Ovary (tissue), 10 donors: ENCODE data around the gene GATAD1. TPM values are rescaled to one million over a fixed set of nuclear protein-coding genes. Genes with fewer than 3 reads are reported as not detected.

Source experiments
- DNase-seq, 5 donors: peaks; one replicate each; pipeline ENCODE4 v3.0.0-alpha.2; 2019 to 2020
- H3K27ac ChIP-seq, 2 donors: fragments of 200-600 bp; one replicate each; pipeline versions ENCODE4 v1.5.1 to v1.8.0; 2019 to 2022
- H3K27me3 ChIP-seq: fragments of 200-600 bp; one replicate; pipeline ENCODE4 v1.8.0; 2022
- H3K36me3 ChIP-seq: fragments of 200-600 bp; sonication (generic); one replicate; pipeline ENCODE4 v1.5.1; 2019
- H3K4me1 ChIP-seq: one replicate; pipeline ENCODE4 v1.8.1; 2013; ENCODE audit warnings: mild to moderate bottlenecking, moderate library complexity; ENCODE audit not compliant: insufficient read depth
- H3K4me3 ChIP-seq: fragments of 200-600 bp; sonication (generic); one replicate; pipeline ENCODE4 v1.5.1; 2017
- H3K9me3 ChIP-seq, 2 donors: fragments of 200-600 bp in 1 of 2; sonication (generic) in 1 of 2; one replicate each; pipeline versions ENCODE4 v1.5.1 to v1.8.1; 2013 to 2019; ENCODE audit warnings: mild to moderate bottlenecking in 1 of 2, moderate library complexity in 1 of 2
- CTCF ChIP-seq, 3 donors: fragments of 450-650 bp in 2 of 3; fragments of 200-600 bp in 1 of 3; IDR thresholded peaks; one replicate each; pipeline versions ENCODE4 v1.5.1 to v1.8.0; 2016 to 2022; ENCODE audit warnings: antibody characterized with exemption in 3 of 3, mild to moderate bottlenecking in 1 of 3
- EP300 ChIP-seq: sonication (generic); formaldehyde crosslinking; IDR thresholded peaks from one replicate; pipeline ENCODE4 v1.6.1; 2017; ENCODE audit warnings: antibody characterized with exemption
- POLR2A ChIP-seq: fragments of 450-650 bp; IDR thresholded peaks from one replicate; pipeline ENCODE4 v1.6.1; 2017; ENCODE audit warnings: antibody characterized with exemption, mild to moderate bottlenecking, moderate library complexity
- WGBS, 3 donors: extraction: QIAGEN DNeasy Blood & Tissue Kit in 1 of 3; methylation state at CpG; one replicate each; pipeline versions ENCODE4 v1.1.5 to v1.1.7; 2013 to 2017; 5-methylcytosine and 5-hydroxymethylcytosine counted together
- intact Hi-C, 4 donors: fragments of 100-400 bp; cut with DNase I; formaldehyde crosslinking; loops; one replicate each; pipeline versions ENCODE4 v1.11.0 to v1.15.1; 2022 to 2023
- long read RNA-seq, 3 donors: library from polyadenylated mRNA in 2 of 3; unstranded in 2 of 3; transcript quantifications; one replicate each; pipeline ENCODE4 v2.0.0 and lab custom pipeline, GENCODE V29; 2021 to 2026
- polyA plus RNA-seq, 2 donors: library from polyadenylated mRNA; stranded (reverse); fragments of 200-250 nt in 1 of 2; fragments of 350-450 nt in 1 of 2; fragmentation: Illumina TruSeq in 1 of 2; extraction: RNeasy Lipid Tissue Mini Kit (QIAGEN cat#74804) in 1 of 2; gene quantifications; one replicate each; pipeline ENCODE4 v1.2.3, GENCODE V29; 2013 to 2014
- total RNA-seq, 7 donors: library from RNA; depleted of rRNA in 2 of 7; stranded (reverse); fragments of >200 nt in 2 of 7; fragmentation: NEBNext Ultra II Directional in 3 of 7; extraction: Animal tissue kit (Norgen Biotek cat#: 25700) in 3 of 7; gene quantifications; one replicate each; pipeline versions ENCODE4 v1.1.0 to v1.2.4, GENCODE V29; 2016 to 2023
- donor health status: DM: no; HTN: no; CAD: no; lungs with moderate emphysema.
- donor health status: DM: no; HTN: no; CAD: no.
- donor health status: Bipolar disorder and iron deficiency.
- donor health status: DM: yes; HTN: yes; CAD: no.
- donor health status: DM: no; HTN: no; CAD: no.
- donor health status: DM: yes; HTN: yes; CAD: no.

Gene GATAD1, protein sequence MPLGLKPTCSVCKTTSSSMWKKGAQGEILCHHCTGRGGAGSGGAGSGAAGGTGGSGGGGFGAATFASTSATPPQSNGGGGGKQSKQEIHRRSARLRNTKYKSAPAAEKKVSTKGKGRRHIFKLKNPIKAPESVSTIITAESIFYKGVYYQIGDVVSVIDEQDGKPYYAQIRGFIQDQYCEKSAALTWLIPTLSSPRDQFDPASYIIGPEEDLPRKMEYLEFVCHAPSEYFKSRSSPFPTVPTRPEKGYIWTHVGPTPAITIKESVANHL
- total RNA-seq = 10 to 100 TPM; 30.8 to 59.1 (median 40.7) TPM
- 10 to 100 TPM; 31.3 to 39.7 TPM for polyA plus RNA-seq
- long read RNA-seq, donor 1, partial matches to known transcripts = 13 of 22 reads
- long read RNA-seq, donor 1, other reads (novel, unspliced or antisense) = 3 of 22 reads
- long read RNA-seq, donor 2, transcript GATAD1-201 (5 exons, 3,962 nt) = major isoform, 7 of 10 reads
- long read RNA-seq, donor 2, partial matches to known transcripts = 0 of 10 reads
- long read RNA-seq, donor 2, other reads (novel, unspliced or antisense) = 0 of 10 reads
- long read RNA-seq, donor 3, transcript GATAD1-201 (5 exons, 3,962 nt) = major isoform, 41 of 65 reads
- long read RNA-seq, donor 3, partial matches to known transcripts = 6 of 65 reads
- long read RNA-seq, donor 3, other reads (novel, unspliced or antisense) = 16 of 65 reads

DNA sequence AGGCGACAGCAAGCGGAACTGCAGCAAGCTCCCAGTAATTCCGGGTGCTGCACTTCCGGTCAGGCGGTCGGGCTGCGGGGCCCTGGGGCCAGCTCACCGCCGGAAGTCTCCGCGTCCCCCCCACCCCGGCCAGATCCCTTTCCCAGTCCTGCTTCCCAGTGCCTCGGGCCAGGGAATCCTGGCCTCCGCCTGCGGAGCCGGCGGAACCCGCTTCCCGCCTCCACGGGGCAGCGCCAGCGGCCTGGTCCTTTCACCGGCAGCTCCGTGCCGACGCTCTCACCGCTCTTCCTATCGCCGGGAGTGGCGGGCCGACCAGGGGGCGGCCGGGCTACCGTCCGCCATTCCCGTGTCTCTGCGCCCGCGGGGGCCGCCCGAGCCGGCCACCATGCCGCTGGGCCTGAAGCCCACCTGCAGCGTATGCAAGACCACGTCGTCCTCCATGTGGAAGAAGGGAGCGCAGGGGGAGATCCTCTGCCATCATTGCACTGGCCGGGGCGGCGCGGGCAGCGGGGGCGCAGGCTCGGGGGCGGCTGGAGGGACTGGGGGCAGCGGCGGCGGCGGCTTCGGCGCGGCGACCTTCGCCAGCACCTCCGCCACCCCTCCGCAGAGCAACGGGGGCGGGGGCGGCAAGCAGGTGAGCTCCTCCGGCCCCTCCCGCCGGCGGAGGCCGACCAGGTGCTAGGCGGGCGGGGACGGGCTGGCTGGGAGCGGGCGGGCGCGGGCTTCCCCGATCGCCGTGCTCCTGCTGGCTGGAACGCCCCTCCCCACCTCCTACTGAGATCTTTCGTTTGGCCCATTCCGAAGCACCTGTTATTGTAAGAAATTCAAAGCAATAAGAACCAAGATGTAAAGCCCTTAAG, at the start of gene GATAD1:
Gene GATAD1 (plus strand): TSS at position 138 of the 860 bp plus-strand sequence. CDS start 248 bp downstream, at position 386.
- Histone ChIP-seq H3K36me3 (no peaks in the 10 kb centered on the region), H3K4me1 (peaks cover 1% of the 10 kb centered on the region), H3K27ac (peak within 1 kb of the TSS; percentile 80 to 95), H3K9me3 (no peaks in the 10 kb centered on the region), H3K27me3 (no peaks in the 10 kb centered on the region), H3K4me3 (peak within 1 kb of the TSS; percentile 98)
- peak; percentile 92 to 94 (median 93) for DNase-seq
- WGBS, 3 donors = 0 to 1% (median 1%) methylated on average over 47 to 87 of the region's 87 CpGs
- TF ChIP-seq EP300 = no peak
- peak; percentile 70 for TF ChIP-seq POLR2A
- TF ChIP-seq CTCF (IDR thresholded peaks at IDR 0.05) = peak in 2 of 3 donors; percentile 91 to 93
- intact Hi-C loops = loop anchor here in 2 of 4 donors (5.0 to 10.0 kb wide), 3 partner anchors 203 to 565 kb away; partner anchors contain the start of genes ANKIB1 (in 1 of the 2), KRIT1 (in 1 of the 2), LRRD1 (in 1 of the 2) and MTERF1 (in 1 of the 2)

DNA sequence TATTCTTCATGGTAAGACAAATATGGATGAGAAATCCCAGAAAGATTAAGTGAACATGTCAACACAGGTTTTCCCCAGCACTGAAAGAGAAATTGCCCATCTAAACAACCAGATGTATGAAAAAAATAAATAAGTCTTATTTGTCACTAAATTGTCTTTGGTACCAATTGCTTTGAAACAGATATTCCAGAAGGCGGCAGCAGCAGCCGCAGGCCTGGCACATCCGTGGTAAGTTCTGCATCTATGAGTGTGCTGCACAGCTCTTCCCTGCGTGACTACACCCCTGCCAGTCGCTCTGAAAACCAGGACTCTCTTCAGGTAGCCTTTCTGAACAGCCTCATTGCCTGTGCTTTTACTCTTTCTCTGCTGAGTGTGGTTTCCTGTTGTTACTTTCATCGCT, 49.7 kb upstream of the GATAD1 start:
- WGBS, 3 donors = 88 to 92% (median 91%) methylated on average over 6 of the region's 6 CpGs
- Histone ChIP-seq H3K4me3 (no peak overlapping the region), H3K36me3 (no peaks in the 10 kb centered on the region), H3K27ac (no peak overlapping the region), H3K9me3 (no peaks in the 10 kb centered on the region), H3K4me1 (no peaks in the 10 kb centered on the region), H3K27me3 (no peaks in the 10 kb centered on the region)
- DNase-seq = no peak
- no peak for TF ChIP-seq CTCF (IDR thresholded peaks at IDR 0.05)
- TF ChIP-seq EP300 = no peak
- no peak for TF ChIP-seq POLR2A
- intact Hi-C loops = no loop called here

- Histone ChIP-seq H3K36me3 (no peaks in the 10 kb centered on the region), H3K27me3 (no peaks in the 10 kb centered on the region), H3K4me1 (no peaks in the 10 kb centered on the region), H3K9me3 (no peaks in the 10 kb centered on the region), H3K27ac (no peak overlapping the region), H3K4me3 (no peak overlapping the region)
- intact Hi-C loops = no loop called here
- DNase-seq = no peak
- TF ChIP-seq CTCF (IDR thresholded peaks at IDR 0.05) = no peak
- no peak for TF ChIP-seq EP300
- TF ChIP-seq POLR2A = no peak
- WGBS, 3 donors = 42 to 69% (median 47%) methylated on average over 2 of the region's 2 CpGs
These were observed 47.3 kb upstream of the GATAD1 start for GRCh38 chr7:92400013-92400412.
